Measurements from ENCODE around the gene UEVLD. TPM values are rescaled to one million over a fixed set of nuclear protein-coding genes. Genes with fewer than 3 reads are reported as not detected.
A peak's percentile ranks its signal among the peaks of the same experiment; 100 is the strongest.

Gene UEVLD
- total and polyA plus RNA-seq, 9 of the 15 experiments (the other 6 are each of a cell fraction or from before 2014, with no cell fraction given) = 4.7 to 12.6 (median 7.4) TPM

GRCh38 chr11:18634140-18635032 lies 45.9 kb upstream of the UEVLD start, which contains the start of gene SPTY2D1 (continued):
- TF ChIP-seq DMBX1 (CRISPR knock-in tag; IDR thresholded peaks at IDR 0.05; ENCODE audit: borderline replicate concordance) (0 out of 2 replicates have a peak, but pooled peaks have one; percentile 51), HDAC1 (IDR thresholded peaks at IDR 0.05) (peak in 1 of 2 experiments; percentile 86; a peak in 2 of 4 replicates), TCF7L2 (IDR thresholded peaks at IDR 0.05; ENCODE audit: low read depth, low read length) (no peak), ZNF589 (CRISPR knock-in tag; IDR thresholded peaks at IDR 0.05; ENCODE audit: low read depth) (no peak), POLR2AphosphoS5 (IDR thresholded peaks at IDR 0.05; ENCODE audit: control insufficient read depth, insufficient read depth, low read depth, low read length) (peak; percentile 83), HCFC1 (IDR thresholded peaks at IDR 0.05; ENCODE audit: low read depth, low read length) (peak; percentile 82), RAD21 (CRISPR knock-in tag; conservative IDR thresholded peaks at IDR 0.05 in 1 of 2, IDR thresholded peaks at IDR 0.05 in 1 of 2) (0 out of 4 replicates have a peak, but pooled peaks of 1 of the 2 experiments have one; percentile 8), PHB (CRISPR knock-in tag; IDR thresholded peaks at IDR 0.05) (no peak), HNRNPL (IDR thresholded peaks at IDR 0.05; ENCODE audit: low read depth, low read length) (no peak), KHSRP (IDR thresholded peaks at IDR 0.05) (peak; percentile 70), ZNF165 (CRISPR knock-in tag; IDR thresholded peaks at IDR 0.05; ENCODE audit: borderline replicate concordance) (0 out of 2 replicates have a peak, but pooled peaks have one; percentile 25), RNF2 (IDR thresholded peaks at IDR 0.05) (peak; percentile 66; the same call in 1 of the 2 replicates), ZNF41 (CRISPR knock-in tag; conservative IDR thresholded peaks at IDR 0.05) (0 out of 2 replicates have a peak, but pooled peaks have one; percentile 49), ATF7 (IDR thresholded peaks at IDR 0.05) (peak; percentile 91), NFRKB (IDR thresholded peaks at IDR 0.05; ENCODE audit: low read depth) (0 out of 2 replicates have a peak, but pooled peaks have one; percentile 42), ZC3H8 (IDR thresholded peaks at IDR 0.05) (no peak), PBX2 (CRISPR knock-in tag; IDR thresholded peaks at IDR 0.05; ENCODE audit: low read depth) (no peak), PBX2 (tag; conservative IDR thresholded peaks at IDR 0.05; ENCODE audit: low read depth) (peak; percentile 64; the same call in 1 of the 2 replicates), U2AF2 (optimal IDR thresholded peaks at IDR 0.05; ENCODE audit: low read depth, low read length) (no peak), OTX1 (CRISPR knock-in tag; IDR thresholded peaks at IDR 0.05) (0 out of 2 replicates have a peak, but pooled peaks have one; percentile 45), MNT (conservative IDR thresholded peaks at IDR 0.05) (peak; percentile 67 to 89), JUN (IDR thresholded peaks at IDR 0.05; ENCODE audit: borderline replicate concordance, low read depth, low read length) (peak; percentile 63; the same call in 1 of the 2 replicates), JUN (CRISPR knock-in tag; IDR thresholded peaks at IDR 0.05; ENCODE audit: borderline replicate concordance) (no peak; the same call in 1 of the 2 replicates)
- TF ChIP-seq, protein P1, sequence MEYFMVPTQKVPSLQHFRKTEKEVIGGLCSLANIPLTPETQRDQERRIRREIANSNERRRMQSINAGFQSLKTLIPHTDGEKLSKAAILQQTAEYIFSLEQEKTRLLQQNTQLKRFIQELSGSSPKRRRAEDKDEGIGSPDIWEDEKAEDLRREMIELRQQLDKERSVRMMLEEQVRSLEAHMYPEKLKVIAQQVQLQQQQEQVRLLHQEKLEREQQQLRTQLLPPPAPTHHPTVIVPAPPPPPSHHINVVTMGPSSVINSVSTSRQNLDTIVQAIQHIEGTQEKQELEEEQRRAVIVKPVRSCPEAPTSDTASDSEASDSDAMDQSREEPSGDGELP (CRISPR knock-in tag; IDR thresholded peaks at IDR 0.05; ENCODE audit: borderline replicate concordance) = peak; percentile 80
